ENCODE data around the gene STXBP3. TPM values are rescaled to one million over a fixed set of nuclear protein-coding genes. Genes with fewer than 3 reads are reported as not detected.

STXBP3 gene
- total RNA-seq, 2 donors from 2014 or later, result 56.4 to 61.8 TPM

GRCh38 chr1:108785880-108786279 lies 39.4 kb downstream of the STXBP3 start:
- Mint-ChIP-seq H3K27me3 (no peaks in the 10 kb centered on the region), H3K27ac (no peak overlapping the region), H3K4me1 (no peaks in the 10 kb centered on the region), H3K4me3 (no peak overlapping the region), H3K36me3 (ENCODE audit: low read depth) (peaks cover 15% of the 10 kb centered on the region)
- no peak for DNase-seq
- no peaks in the 10 kb centered on the region for H3K9me3 ChIP-seq (ENCODE audit: control insufficient read depth, low read length, poor library complexity, severe bottlenecking)
- no peak for ATAC-seq

DNA sequence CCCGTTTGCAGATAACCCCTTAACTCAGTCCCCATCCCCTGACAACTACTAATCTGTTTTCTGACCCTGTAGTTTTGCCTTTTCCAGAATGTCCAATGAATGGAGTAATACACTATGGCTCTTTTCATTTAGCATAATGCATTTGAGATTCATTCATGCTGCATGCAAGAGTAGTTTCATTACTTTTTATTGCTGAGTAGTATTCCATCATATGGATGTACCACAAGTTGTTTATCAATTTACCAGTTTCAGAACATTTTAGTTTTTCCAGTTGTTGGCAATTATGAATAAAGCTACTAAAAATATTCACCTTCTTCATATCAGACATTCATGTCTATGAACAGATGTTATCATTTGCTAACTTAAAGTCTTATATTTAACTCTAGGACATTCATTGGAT lies 45.3 kb downstream of the STXBP3 start:
- no peak for ATAC-seq

GRCh38 chr1:108792420-108792819 lies 45.9 kb downstream of the STXBP3 start:
- Mint-ChIP-seq H3K27ac (no peak overlapping the region), H3K4me3 (no peak overlapping the region), H3K36me3 (ENCODE audit: low read depth) (peaks cover 10% of the 10 kb centered on the region), H3K27me3 (no peaks in the 10 kb centered on the region), H3K4me1 (no peaks in the 10 kb centered on the region)
- no peaks in the 10 kb centered on the region for H3K9me3 ChIP-seq (ENCODE audit: control insufficient read depth, low read length, poor library complexity, severe bottlenecking)
- no peak for ATAC-seq
- no peak for DNase-seq

More for the DNA sequence above, 45.3 kb downstream of the STXBP3 start:
- Mint-ChIP-seq H3K4me3 (no peak overlapping the region), H3K36me3 (ENCODE audit: low read depth) (peaks cover 12% of the 10 kb centered on the region), H3K27ac (no peak overlapping the region), H3K4me1 (no peaks in the 10 kb centered on the region), H3K27me3 (no peaks in the 10 kb centered on the region)
- no peaks in the 10 kb centered on the region for H3K9me3 ChIP-seq (ENCODE audit: control insufficient read depth, low read length, poor library complexity, severe bottlenecking)
- no peak for DNase-seq

GRCh38 chr1:108799001-108799400 lies 52.5 kb downstream of the STXBP3 start:
- H3K36me3 Mint-ChIP-seq (ENCODE audit: low read depth), result peaks cover 2% of the 10 kb centered on the region
- no peaks in the 10 kb centered on the region for H3K4me1 Mint-ChIP-seq
- no peak overlapping the region for H3K4me3 Mint-ChIP-seq
- no peak for DNase-seq
- no peak for ATAC-seq
- no peaks in the 10 kb centered on the region for H3K9me3 ChIP-seq (ENCODE audit: control insufficient read depth, low read length, poor library complexity, severe bottlenecking)
- no peaks in the 10 kb centered on the region for H3K27me3 Mint-ChIP-seq
- no peak overlapping the region for H3K27ac Mint-ChIP-seq

DNA sequence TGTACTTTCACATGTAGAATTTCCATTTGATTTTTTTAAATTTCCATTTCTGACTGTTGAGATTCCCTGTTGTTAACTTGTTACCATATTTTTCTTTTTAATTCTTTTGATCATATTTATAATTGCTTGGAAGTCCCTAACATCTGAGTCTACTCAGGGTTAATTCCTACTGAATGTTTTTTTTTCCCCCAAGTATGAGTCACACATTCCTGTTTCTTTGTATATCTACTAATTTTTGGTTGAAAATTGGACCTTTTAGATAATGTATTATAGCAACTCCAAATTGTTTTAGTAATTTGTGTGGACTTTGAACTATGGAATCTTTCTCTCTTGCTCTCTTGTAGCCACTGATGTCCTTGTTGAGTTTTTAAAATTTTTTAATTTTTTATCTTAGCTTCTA lies 54.6 kb downstream of the STXBP3 start:
- peaks cover 3% of the 10 kb centered on the region for H3K36me3 Mint-ChIP-seq (ENCODE audit: low read depth)

GRCh38 chr1:108803548-108803947 lies 57.1 kb downstream of the STXBP3 start:
- no peak overlapping the region for H3K4me3 Mint-ChIP-seq
- no peaks in the 10 kb centered on the region for H3K27me3 Mint-ChIP-seq
- peaks cover 3% of the 10 kb centered on the region for H3K36me3 Mint-ChIP-seq (ENCODE audit: low read depth)
- ATAC-seq, result no peak
- H3K27ac Mint-ChIP-seq, result peak overlapping the region; percentile 75
- no peaks in the 10 kb centered on the region for H3K9me3 ChIP-seq (ENCODE audit: control insufficient read depth, low read length, poor library complexity, severe bottlenecking)
- DNase-seq, result no peak
- H3K4me1 Mint-ChIP-seq, result no peaks in the 10 kb centered on the region

More for the DNA sequence above, 54.6 kb downstream of the STXBP3 start:
- ATAC-seq (no peak), DNase-seq (no peak)
- no peaks in the 10 kb centered on the region for H3K9me3 ChIP-seq (ENCODE audit: control insufficient read depth, low read length, poor library complexity, severe bottlenecking)
- Mint-ChIP-seq H3K27me3 (no peaks in the 10 kb centered on the region), H3K4me1 (no peaks in the 10 kb centered on the region), H3K27ac (peak overlapping the region; percentile 16), H3K4me3 (no peak overlapping the region)

DNA sequence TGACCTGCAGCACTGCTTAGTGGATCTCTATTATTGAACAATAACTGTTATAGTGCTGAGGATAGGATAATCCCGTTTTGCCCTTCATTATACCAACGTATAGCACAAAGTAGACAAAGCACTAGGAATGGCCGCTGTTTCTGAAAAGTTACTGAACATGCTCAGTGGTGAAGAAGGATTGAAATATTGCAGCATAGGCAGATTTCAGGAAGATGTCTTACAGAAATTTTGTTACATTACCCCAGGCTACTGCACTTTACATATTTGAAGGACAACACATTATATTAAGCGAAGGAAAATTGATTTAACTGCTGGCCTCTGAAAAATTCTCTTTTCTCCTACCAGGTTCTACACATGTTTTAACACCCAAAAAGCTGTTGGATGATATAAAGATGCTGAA lies 62.0 kb downstream of the STXBP3 start:
- H3K9me3 ChIP-seq (ENCODE audit: control insufficient read depth, low read length, poor library complexity, severe bottlenecking), result no peaks in the 10 kb centered on the region
- DNase-seq (no peak), ATAC-seq (no peak)
- Mint-ChIP-seq H3K4me3 (no peak overlapping the region), H3K36me3 (ENCODE audit: low read depth) (peaks cover 3% of the 10 kb centered on the region), H3K27me3 (no peaks in the 10 kb centered on the region), H3K4me1 (no peaks in the 10 kb centered on the region), H3K27ac (no peak overlapping the region)

DNA sequence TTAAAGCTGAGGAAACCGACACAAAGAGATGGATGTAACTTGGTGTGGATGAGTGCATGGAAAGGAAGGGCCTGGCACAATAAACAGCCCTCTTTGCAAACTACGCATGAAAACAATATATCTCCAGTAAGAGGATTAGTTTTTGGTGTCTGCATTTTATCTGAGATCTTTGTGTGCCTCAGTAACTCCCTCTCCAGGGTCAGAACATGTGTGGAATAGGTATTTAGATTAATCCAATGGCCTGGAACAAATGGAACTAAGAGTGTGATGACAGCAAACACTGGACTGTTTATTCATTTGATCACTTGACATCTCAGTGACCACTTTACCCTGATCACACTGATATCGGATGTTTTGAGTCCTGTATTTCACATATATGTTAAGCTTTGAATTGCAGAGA lies 65.1 kb downstream of the STXBP3 start:
- Mint-ChIP-seq H3K4me1 (no peaks in the 10 kb centered on the region), H3K4me3 (no peak overlapping the region), H3K27me3 (no peaks in the 10 kb centered on the region), H3K27ac (no peak overlapping the region), H3K36me3 (ENCODE audit: low read depth) (no peaks in the 10 kb centered on the region)
- ATAC-seq, result no peak
- H3K9me3 ChIP-seq (ENCODE audit: control insufficient read depth, low read length, poor library complexity, severe bottlenecking), result no peaks in the 10 kb centered on the region
- DNase-seq, result no peak

GRCh38 chr1:108813326-108813725 lies 66.9 kb downstream of the STXBP3 start:
- H3K9me3 ChIP-seq (ENCODE audit: control insufficient read depth, low read length, poor library complexity, severe bottlenecking), result no peaks in the 10 kb centered on the region
- Mint-ChIP-seq H3K36me3 (ENCODE audit: low read depth) (no peaks in the 10 kb centered on the region), H3K4me3 (no peak overlapping the region), H3K4me1 (no peaks in the 10 kb centered on the region), H3K27me3 (no peaks in the 10 kb centered on the region), H3K27ac (no peak overlapping the region)
- DNase-seq (no peak), ATAC-seq (no peak)

GRCh38 chr1:108814343-108815125 lies 68.1 kb downstream of the STXBP3 start:
- H3K4me1 Mint-ChIP-seq, result no peaks in the 10 kb centered on the region
- H3K27me3 Mint-ChIP-seq, result peaks cover 5% of the 10 kb centered on the region
- ATAC-seq (no peak), DNase-seq (no peak)
- no peaks in the 10 kb centered on the region for H3K9me3 ChIP-seq (ENCODE audit: control insufficient read depth, low read length, poor library complexity, severe bottlenecking)
- H3K4me3 Mint-ChIP-seq, result no peak overlapping the region
- H3K36me3 Mint-ChIP-seq (ENCODE audit: low read depth), result no peaks in the 10 kb centered on the region
- no peak overlapping the region for H3K27ac Mint-ChIP-seq

DNA sequence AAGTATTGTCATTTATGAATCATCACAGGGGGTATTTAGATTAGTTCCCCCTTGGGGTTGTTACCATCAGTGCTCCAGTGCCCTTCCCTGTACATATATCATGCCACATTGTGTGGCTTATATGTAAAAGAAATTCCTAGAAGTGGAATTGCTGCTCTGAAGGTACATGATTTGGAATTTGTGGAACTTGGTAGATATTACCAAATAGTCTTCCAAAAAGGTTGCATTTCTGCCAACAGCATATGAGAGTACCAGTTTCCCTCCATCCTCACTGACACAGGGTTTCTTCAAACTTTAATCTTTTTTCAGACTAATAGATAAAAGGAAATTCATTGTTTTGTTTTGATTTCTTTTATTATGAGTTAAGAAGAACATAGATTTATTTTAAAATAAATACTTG lies 69.1 kb downstream of the STXBP3 start:
- H3K27me3 Mint-ChIP-seq, result peaks cover 11% of the 10 kb centered on the region
- ATAC-seq (no peak), DNase-seq (no peak)
- H3K4me3 Mint-ChIP-seq, result no peak overlapping the region
- no peak overlapping the region for H3K27ac Mint-ChIP-seq
- no peaks in the 10 kb centered on the region for H3K36me3 Mint-ChIP-seq (ENCODE audit: low read depth)
- H3K4me1 Mint-ChIP-seq, result no peaks in the 10 kb centered on the region
- H3K9me3 ChIP-seq (ENCODE audit: control insufficient read depth, low read length, poor library complexity, severe bottlenecking), result no peaks in the 10 kb centered on the region

DNA sequence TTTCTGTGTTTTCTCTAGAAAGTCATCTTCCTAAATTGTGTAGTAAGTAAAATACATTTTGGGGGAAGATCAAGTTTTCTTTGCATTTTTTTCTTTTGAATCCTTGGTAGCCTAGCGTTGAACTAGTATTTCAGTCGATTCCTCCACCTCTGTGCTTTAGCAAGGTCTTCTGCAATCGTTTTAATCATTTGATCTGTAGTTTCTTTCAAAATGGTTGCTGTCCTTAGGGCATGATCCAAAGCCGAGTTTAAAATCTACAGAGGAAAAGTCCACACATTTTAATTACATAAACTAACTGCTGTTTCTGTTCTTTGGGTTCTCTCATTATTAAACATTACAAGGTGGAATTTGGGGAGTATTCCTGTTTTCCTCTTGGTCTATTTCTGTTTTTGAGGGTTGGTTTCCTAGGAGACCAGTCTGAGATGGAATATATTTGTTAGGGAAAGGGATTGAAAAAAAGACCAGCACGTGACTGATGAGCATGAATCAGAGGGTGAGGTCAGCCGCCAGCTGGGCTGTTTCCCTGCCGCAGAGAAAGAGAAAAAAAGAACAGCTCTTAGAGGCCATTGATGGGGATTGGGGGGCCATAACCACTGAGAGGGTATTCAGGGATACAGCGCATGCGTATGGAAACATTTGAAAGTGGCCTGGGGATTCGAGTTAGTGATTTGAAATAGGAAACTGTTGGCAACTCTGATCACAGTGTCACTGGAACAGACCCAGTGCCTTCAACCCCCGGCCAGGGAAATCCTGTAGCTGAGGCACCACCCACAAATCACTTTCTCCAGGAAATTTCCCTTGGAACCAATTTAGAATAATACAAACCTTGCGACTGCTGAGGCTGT lies 69.8 kb downstream of the STXBP3 start:
- no peak for ATAC-seq
- no peak for DNase-seq
- Mint-ChIP-seq H3K4me1 (no peaks in the 10 kb centered on the region), H3K27me3 (peaks cover 11% of the 10 kb centered on the region), H3K36me3 (ENCODE audit: low read depth) (no peaks in the 10 kb centered on the region), H3K4me3 (no peak overlapping the region), H3K27ac (no peak overlapping the region)
- no peaks in the 10 kb centered on the region for H3K9me3 ChIP-seq (ENCODE audit: control insufficient read depth, low read length, poor library complexity, severe bottlenecking)

DNA sequence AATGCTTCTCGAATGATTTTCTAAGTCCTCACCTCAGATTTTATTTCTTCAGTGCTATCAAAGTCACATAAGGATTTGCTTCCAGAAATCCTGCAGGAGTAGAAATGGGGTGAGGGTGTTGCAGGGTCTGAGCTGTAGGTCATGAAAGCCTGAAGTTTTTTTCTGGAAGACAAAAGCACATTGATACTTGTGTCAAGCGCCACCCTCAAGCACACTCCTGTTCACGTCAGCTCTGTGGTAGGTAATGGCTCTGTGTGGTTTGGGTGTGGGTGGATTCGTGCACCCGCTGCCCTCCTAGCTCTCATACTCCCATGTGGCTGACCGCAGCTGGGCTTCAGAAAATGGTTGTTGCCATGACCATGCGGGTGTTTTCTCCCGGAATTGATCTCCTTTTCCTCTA lies 70.5 kb downstream of the STXBP3 start:
- Mint-ChIP-seq H3K4me3 (no peak overlapping the region), H3K27me3 (peaks cover 11% of the 10 kb centered on the region), H3K4me1 (no peaks in the 10 kb centered on the region), H3K36me3 (ENCODE audit: low read depth) (no peaks in the 10 kb centered on the region), H3K27ac (no peak overlapping the region)
- DNase-seq, result no peak
- no peak for ATAC-seq
- H3K9me3 ChIP-seq (ENCODE audit: control insufficient read depth, low read length, poor library complexity, severe bottlenecking), result no peaks in the 10 kb centered on the region

Measured in T-helper 17 cell (primary cell).